ENCODE measurements around the gene ARPP19. TPM values are rescaled to one million over a fixed set of nuclear protein-coding genes. Genes with fewer than 3 reads are reported as not detected.
"Not testable (repeated sequence)": the region's sequence is repeated elsewhere in the genome, so short reads cannot be mapped to it uniquely, and the experiment has no call there.

ARPP19 gene
- polyA plus RNA-seq, 1 donor from 2014 or later: 254 TPM

- TF ChIP-seq REST (IDR thresholded peaks at IDR 0.05; ENCODE audit: borderline replicate concordance) (no peak), SMC3 (conservative IDR thresholded peaks at IDR 0.05; ENCODE audit: poor library complexity) (no peak), CTCF (IDR thresholded peaks at IDR 0.05; ENCODE audit: poor library complexity, severe bottlenecking) (no peak), EP300 (conservative IDR thresholded peaks at IDR 0.05; ENCODE audit: poor library complexity, severe bottlenecking) (no peak), POLR2AphosphoS5 (IDR thresholded peaks at IDR 0.05) (no peak), MXI1 (conservative IDR thresholded peaks at IDR 0.05; ENCODE audit: poor library complexity, severe bottlenecking) (no peak), RAD21 (conservative IDR thresholded peaks at IDR 0.05) (no peak), TAF1 (IDR thresholded peaks at IDR 0.05; ENCODE audit: low read depth) (no peak), EZH2 (IDR thresholded peaks at IDR 0.05; ENCODE audit: borderline replicate concordance, insufficient read depth, low read length, poor library complexity, severe bottlenecking) (no peak)
- Histone ChIP-seq H4K20me1 (ENCODE audit: insufficient read depth) (no peaks in the 10 kb centered on the region), H2AFZ (ENCODE audit: low read depth, low read length) (no peak overlapping the region)
These were observed 7.9 kb upstream of the ARPP19 start for GRCh38 chr15:52576692-52577091.

GRCh38 chr15:52575573-52575972 lies 6.7 kb upstream of the ARPP19 start:
- not testable (repeated sequence) for H3K9me3 ChIP-seq (ENCODE audit: low read length); H3K9me2 ChIP-seq (ENCODE audit: insufficient read depth, low read length); H3K36me3 ChIP-seq (ENCODE audit: insufficient read depth, low read length); H2AFZ ChIP-seq (ENCODE audit: low read depth, low read length); H3K79me2 ChIP-seq (replicated peaks; ENCODE audit: insufficient read depth, low read length); H3K4me3 ChIP-seq (ENCODE audit: low read length); H3K27ac ChIP-seq (ENCODE audit: low read length); H3K27me3 ChIP-seq (ENCODE audit: insufficient read depth, low read depth, low read length); H3K9ac ChIP-seq (ENCODE audit: low read length); H3F3A ChIP-seq (ENCODE audit: insufficient read depth, low read length, poor library complexity, severe bottlenecking); H3K4me2 ChIP-seq (ENCODE audit: low read length); H4K20me1 ChIP-seq (ENCODE audit: insufficient read depth)

More at GRCh38 chr15:52576692-52577091, 7.9 kb upstream of the ARPP19 start:
- no peaks in the 10 kb centered on the region for H3K9me3 ChIP-seq (ENCODE audit: low read length)
- H3K4me2 ChIP-seq (ENCODE audit: low read length): no peak overlapping the region
- no peaks in the 10 kb centered on the region for H3K27me3 ChIP-seq (ENCODE audit: insufficient read depth, low read depth, low read length)
- no peaks in the 10 kb centered on the region for H3F3A ChIP-seq (ENCODE audit: insufficient read depth, low read length, poor library complexity, severe bottlenecking)
- no peak overlapping the region for H3K27ac ChIP-seq (ENCODE audit: low read length)
- no peaks in the 10 kb centered on the region for H3K79me2 ChIP-seq (replicated peaks; ENCODE audit: insufficient read depth, low read length)
- no peaks in the 10 kb centered on the region for H3K9me2 ChIP-seq (ENCODE audit: insufficient read depth, low read length)
- H3K9ac ChIP-seq (ENCODE audit: low read length): no peak overlapping the region
- no peak overlapping the region for H3K4me3 ChIP-seq (ENCODE audit: low read length)
- no peaks in the 10 kb centered on the region for H3K36me3 ChIP-seq (ENCODE audit: insufficient read depth, low read length)

- Histone ChIP-seq H3K4me2 (ENCODE audit: low read length) (no peak overlapping the region), H3K27ac (ENCODE audit: low read length) (no peak overlapping the region), H3K9me2 (ENCODE audit: insufficient read depth, low read length) (no peaks in the 10 kb centered on the region), H4K20me1 (ENCODE audit: insufficient read depth) (no peaks in the 10 kb centered on the region), H3F3A (ENCODE audit: insufficient read depth, low read length, poor library complexity, severe bottlenecking) (no peaks in the 10 kb centered on the region), H3K4me3 (ENCODE audit: low read length) (no peak overlapping the region), H2AFZ (ENCODE audit: low read depth, low read length) (no peak overlapping the region), H3K9me3 (ENCODE audit: low read length) (no peaks in the 10 kb centered on the region), H3K27me3 (ENCODE audit: insufficient read depth, low read depth, low read length) (no peaks in the 10 kb centered on the region), H3K79me2 (replicated peaks; ENCODE audit: insufficient read depth, low read length) (no peaks in the 10 kb centered on the region), H3K9ac (ENCODE audit: low read length) (no peak overlapping the region), H3K36me3 (ENCODE audit: insufficient read depth, low read length) (no peaks in the 10 kb centered on the region)
- TF ChIP-seq TAF1 (IDR thresholded peaks at IDR 0.05; ENCODE audit: low read depth): no peak
- no peak for TF ChIP-seq EZH2 (IDR thresholded peaks at IDR 0.05; ENCODE audit: borderline replicate concordance, insufficient read depth, low read length, poor library complexity, severe bottlenecking)
- no peak for TF ChIP-seq REST (IDR thresholded peaks at IDR 0.05; ENCODE audit: borderline replicate concordance)
- no peak for TF ChIP-seq RAD21 (conservative IDR thresholded peaks at IDR 0.05)
- no peak for TF ChIP-seq SMC3 (conservative IDR thresholded peaks at IDR 0.05; ENCODE audit: poor library complexity)
- no peak for TF ChIP-seq CTCF (IDR thresholded peaks at IDR 0.05; ENCODE audit: poor library complexity, severe bottlenecking)
- TF ChIP-seq EP300 (conservative IDR thresholded peaks at IDR 0.05; ENCODE audit: poor library complexity, severe bottlenecking): no peak
- TF ChIP-seq POLR2AphosphoS5 (IDR thresholded peaks at IDR 0.05): no peak
- no peak for TF ChIP-seq MXI1 (conservative IDR thresholded peaks at IDR 0.05; ENCODE audit: poor library complexity, severe bottlenecking)
These were observed 6.2 kb upstream of the ARPP19 start for GRCh38 chr15:52575072-52575471.
